Activated CD4-positive, CD25-positive, alpha-beta regulatory T cell treated with anti-CD3 and anti-CD28 coated beads, Interleukin-2, amount 50 U/mL, for 72 hours (primary cell): ENCODE results near the gene TET1.
"Not testable (repeated sequence)": the region's sequence is repeated elsewhere in the genome, so short reads cannot be mapped to it uniquely, and the experiment has no call there.

ENCODE experiments used
- DNase-seq: peaks from one replicate; pipeline ENCODE4 v3.0.0; 2021

The TET1 gene

DNA sequence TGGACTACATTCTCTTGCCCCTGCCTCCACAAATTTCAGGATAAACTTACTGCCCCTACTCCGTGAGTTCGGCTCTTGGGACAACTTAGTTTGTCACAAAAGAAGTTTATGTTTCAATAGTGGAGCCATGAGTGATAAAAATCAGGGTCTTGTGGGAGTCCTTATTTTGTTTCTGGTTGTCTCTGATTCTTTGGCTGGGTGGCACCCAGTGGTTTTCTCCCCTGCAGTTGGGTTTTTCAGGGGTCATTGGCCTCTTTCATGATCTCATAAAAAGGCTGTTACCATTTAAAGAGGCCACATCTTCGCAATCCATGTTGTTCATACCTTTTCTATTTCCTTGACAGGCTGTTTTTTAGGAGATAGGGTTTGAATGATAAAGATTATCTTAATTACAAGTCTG, 5.5 kb downstream of the TET1 start:
- DNase-seq, result no peak

DNA sequence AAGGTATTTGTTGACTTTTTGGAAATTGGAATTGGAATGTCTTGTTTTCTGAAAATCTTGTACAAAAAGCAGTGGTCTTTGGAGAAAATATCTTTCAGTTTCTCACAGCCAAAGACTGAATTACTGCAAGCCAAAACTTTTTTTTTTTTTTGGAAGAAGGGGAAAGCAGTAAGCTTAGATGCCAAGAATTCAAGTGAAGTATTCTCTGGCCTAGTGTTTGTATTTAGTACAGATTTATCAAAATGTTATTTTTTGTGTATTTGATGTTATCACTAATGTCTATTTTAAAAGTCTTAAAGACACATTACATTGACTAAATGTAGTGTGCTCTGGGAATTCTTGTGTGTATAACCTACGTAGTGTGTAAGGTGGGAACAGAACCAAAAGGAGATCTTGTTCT, 6.2 kb downstream of the TET1 start:
- no peak for DNase-seq

DNA sequence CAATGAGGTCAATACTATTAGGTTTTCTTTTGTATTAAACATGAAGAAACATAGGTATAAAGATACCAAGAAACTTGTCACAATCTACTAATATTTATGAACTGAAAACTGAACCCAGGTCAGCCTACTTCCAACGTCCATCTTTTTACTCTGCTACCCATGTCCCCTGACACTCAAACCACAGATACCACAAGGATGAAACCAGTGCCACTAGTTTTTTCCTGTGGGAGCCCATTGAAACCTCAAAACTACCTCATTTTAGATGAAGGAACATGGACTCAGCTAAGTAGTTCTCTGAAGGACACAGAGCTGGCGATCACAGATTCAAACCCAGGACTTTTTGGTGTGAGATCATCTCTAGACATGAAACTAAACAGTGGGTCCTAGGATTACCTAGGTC, 6.8 kb downstream of the TET1 start:
- no peak for DNase-seq

DNA sequence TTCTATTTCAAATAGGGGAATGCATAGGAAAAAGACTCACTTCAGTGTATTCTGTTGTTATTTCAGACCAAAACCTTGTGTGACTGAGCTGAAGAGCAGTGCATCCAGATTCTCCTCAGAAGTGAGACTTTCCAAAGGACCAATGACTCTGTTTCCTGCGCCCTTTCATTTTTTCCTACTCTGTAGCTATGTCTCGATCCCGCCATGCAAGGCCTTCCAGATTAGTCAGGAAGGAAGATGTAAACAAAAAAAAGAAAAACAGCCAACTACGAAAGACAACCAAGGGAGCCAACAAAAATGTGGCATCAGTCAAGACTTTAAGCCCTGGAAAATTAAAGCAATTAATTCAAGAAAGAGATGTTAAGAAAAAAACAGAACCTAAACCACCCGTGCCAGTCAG, 12.0 kb downstream of the TET1 start:
- DNase-seq, result no peak

DNA sequence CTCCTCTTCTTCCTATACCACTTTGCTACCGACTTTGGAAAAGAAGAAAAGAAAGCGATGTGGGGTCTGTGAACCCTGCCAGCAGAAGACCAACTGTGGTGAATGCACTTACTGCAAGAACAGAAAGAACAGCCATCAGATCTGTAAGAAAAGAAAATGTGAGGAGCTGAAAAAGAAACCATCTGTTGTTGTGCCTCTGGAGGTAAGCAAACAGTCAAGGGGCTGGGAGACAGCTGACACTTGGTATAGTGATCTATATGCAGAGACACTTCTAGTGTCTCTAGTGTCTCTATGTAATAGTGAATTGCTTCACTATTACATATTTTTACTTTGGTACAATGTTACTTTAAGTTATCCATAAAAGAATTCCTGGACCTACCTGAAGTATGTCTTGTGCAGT, 13.9 kb downstream of the TET1 start:
- DNase-seq, result no peak

DNA sequence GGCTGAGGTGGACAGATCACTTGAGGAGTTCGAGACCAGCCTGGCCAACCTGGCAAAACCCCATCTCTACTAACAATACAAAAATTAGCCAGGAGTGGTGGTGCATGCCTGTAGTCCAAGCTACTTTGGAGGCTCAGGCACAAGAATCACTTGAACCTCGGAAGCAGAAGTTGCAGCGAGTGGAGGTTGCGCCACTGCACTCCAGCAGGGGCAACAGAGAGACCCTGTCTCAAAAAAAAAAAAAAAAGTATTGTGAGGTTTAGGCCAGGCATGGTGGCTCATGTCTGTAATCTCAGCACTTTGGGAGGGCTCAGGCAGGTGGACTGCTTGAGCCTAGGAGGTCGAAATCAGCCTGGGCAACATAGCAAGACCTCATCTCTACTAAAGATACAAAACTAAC, 16.0 kb downstream of the TET1 start:
- DNase-seq, result no peak

DNA sequence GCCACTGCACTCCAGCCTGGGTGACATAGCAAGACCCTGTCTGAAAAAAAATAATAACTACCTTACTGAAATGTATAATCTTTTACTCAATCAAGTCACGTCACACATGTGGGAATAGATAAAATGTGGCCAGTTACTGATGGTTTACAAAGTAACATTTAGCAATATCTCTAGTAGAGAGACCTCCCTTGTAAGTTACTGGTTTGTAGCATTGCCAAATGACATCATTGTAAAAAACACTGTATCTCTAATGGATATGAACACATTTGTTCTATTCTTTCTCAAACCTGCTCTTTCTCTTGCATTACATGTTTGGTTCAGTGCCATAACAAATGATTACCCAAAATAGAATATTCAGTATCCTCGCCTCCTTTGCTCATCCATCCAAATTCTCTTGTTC, 18.8 kb downstream of the TET1 start:
- no peak for DNase-seq

DNA sequence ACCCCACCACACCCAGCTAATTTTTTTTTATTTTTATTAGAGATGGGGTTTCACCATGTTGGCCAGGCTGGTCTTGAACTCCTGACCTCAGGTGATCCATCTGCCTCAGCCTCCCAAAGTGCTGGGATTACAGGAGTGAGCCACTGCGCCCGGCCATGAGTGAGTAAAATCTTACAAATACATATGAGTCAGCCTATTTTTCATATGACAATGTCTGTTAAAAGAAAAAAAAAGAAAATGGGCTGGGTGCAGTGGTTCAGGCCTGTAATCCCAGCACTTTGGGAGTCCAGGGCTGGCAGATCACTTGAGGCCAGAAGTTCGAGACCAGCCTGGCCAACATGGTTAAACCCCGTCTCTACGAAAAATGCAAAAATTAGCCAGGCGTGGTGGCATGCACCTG, 24.1 kb downstream of the TET1 start:
- DNase-seq, result not testable (repeated sequence)

DNA sequence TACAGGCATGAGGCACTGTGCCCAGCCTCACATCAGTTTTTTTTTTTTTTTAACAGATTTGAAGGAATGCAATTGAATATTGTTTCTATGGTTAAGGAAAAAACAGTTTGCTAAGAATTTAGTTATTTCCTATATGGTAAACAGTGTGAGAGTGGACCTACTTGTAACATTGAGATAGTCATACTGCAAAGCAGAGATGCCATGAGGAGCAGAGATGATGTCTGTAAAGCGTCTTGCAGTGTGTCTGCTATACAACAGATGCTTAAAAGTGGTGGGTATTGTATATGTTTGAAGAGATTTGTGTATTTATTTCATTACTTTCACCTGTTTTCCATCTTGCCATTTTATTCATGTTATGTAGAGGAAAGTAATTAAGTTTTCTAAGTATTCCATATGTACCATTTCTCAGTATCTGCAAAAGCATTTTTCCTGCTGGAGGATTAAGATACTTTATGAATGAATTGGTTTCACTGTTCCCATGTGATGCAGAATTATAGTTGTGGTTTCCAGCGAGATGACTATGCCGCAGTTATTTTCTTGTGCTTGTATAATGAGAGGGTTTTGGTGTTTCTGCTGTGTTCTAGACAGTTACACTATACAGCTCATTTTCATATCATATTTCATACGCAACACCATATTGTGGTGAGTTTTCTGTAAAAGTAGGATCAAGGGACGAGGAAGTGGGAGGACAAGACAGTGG, 26.6 kb downstream of the TET1 start:
- no peak for DNase-seq

DNA sequence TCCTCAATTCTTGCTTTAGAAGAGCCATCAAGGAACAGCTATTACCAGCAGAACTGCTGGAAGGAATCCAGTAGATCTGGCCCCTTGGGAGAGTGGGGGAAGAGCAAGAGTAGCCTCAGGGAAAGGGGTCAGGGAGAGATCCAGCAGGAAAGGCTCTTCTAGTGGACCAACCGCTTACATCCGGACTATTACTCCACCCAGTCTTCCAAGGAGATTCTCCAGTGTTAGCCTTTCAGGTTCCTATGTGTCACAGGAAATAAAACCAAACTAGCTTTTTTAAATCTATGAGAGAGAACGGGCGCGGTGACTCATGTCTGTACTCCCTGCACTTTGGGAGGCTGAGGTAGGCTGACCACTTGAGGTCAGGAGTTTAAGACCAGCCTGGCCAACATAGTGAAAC, 34.3 kb downstream of the TET1 start:
- DNase-seq, result no peak

DNA sequence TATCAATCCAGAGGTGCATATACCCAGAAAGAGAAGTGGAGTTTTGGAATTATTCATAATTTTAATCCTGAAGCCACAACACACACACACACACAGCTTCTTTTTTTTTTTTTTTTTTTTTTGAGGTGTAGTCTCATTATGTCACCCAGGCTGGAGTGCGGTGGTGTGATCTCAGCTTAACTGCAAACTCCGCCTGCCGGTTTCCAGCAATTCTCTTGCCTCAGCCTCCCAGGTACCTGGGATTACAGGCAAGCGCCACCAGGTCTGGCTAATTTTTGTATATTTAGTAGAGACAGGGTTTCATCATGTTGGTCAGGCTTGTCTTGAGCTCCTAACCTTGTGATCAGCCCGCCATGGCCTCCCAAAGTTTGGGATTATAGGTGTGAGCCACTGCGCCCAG, 35.4 kb downstream of the TET1 start:
- DNase-seq, result no peak

DNA sequence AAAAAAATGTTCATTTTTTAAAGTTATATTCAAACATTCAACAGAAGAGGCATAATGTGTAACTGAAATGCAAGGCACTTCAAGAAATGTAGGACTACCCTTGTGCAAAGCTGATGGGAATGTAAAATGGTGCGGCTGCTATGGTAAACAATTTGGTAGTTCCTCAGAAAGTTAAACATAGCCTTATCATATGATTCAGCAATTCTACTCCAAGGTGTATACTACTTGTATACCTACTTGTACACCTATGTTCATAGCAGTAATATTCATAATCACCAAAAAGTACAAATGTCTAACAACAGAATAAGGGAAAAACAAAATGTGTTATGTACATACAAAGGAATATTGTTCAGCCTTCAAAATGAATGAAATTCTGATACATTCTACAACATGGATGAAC, 37.3 kb downstream of the TET1 start:
- DNase-seq, result no peak

DNA sequence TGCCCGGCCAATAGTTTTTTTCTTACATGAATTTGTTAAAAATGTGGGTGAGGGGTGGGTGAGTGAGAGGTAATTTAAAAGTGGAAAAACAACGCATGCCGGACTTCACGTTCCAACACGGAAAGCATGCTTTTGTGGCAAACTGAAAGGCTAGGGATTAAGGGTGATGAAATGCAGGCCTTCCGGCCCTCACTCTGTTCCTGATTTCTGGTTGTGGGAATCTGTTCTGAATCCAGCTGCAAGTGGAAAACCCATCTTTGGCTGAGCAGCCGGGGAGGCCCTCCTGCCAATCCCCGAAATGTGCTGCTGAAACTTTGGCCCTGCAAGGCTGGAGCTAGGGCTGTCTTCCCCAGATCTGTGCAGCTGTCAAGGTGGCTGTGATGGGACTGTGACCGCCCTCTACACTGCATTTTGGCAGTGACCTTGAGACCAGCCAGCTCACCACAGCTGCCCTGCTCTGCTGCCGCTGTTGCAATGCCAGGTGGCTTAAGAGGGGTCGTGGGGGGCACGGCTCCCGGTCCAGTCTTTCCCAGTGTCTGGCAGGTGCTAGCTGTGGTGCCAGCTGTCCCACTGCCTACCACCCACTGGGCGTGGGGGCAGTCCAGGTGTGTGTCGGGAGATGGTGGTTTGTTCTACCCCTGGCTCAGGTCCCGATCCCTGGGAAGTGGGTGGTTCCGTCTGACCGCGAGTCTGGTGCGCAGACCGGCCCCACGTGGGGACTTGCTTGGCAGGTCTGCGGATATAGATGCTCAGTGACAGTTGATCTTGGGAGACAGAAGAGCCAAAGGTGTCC, 39.0 kb downstream of the TET1 start:
- DNase-seq, result no peak

DNA sequence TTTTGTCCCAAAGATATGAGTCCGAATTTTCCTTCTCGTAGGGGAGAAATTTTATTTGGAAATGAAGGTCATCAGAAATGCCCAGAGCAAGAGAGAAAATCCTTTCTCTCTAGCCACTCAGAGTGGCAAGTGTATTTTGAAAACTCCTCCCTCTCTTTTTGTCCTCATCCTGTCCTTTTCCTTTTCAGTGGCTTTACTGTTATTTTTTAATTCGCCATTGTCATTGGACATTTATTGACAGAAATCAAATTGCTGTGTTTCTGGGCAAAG, 39.6 kb downstream of the TET1 start:
- no peak for DNase-seq

DNA sequence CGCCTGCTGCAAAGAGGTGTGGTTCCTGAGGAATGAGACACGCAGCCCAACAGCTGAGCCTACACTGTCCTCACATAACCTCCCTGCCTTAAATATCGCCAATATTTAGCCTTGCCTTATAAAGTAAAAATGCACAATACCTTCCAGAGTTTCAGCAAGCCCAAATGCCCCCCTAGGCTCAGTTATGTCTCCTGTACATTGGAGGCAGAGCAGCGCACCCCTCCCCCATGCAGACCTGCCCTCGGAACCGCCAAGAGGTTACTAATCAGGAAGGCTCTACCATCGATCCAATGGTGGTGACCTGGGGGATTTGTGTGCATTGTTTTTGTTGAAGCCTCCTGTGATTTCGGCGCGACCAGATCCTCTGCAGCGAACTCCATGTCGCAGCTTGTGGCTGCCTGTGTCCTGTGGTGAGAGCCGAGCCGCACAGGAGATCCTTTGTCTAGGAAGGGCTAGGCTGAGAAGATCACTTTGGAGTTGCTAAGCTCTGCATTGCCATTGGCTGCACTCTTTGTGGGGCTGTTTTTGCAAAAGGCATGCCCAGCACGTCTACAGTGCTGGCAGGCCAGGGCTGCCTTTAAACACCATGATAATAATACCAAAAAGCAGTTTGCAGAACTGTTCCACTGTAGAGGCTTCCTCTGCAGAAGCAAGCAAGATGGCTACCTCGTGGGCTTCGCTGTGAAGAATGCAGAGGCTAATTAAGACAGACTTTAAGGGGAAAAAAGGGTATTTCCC, 40.1 kb downstream of the TET1 start:
- peak; percentile 51 for DNase-seq

DNA sequence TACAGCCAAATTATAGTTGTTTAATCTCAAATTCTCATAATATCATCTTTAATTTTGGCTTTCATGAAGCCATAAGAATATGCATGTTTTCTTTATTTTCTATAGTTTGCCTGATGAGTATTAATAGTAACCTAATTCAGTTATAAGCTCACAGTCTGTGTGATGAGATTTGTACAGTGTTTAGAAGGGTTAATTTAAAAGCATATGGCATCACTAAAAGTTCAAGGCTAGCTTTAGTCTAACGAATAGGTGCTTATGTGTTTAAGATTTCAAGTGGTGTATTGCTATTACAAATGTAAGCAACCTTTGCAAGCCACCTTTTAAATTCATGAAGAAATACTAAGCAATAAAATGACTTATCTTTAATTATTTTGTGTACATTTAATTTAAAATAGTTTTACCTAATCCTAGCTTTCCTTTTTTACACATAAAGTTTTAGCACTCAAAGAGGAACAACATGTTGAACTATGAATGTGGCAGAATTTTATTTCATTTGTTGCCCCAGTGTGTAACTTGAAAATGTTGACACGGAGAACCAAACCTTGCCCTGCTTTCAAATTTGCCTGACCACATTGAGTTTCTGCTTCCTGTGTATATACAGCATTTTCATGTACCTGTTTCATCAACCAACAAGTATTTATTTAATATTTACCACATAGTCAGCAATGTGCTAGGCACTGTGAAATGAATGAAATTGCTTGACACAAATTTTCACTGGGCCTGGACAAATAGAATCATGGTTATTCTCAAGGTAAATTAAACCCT, 41.5 kb downstream of the TET1 start:
- DNase-seq, result no peak

DNA sequence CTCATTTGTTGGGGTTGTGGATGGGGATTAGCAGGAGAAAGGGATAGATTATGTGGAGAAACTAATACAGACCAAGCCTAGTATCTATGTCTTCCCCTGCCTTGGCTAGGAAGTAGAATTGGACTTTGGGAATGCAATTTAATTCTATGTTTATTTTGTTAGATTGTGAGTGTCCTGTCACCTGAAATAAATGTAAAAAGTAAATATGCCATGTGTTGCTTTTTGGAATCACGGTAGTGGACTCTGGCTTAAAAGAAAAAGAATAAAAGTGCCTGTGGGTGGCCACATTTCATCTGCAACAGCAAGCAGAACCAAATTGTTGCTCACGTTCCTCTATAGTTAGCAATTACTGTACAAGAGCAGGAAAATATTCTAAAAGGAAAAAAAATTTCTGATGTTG, 42.3 kb downstream of the TET1 start:
- no peak for DNase-seq

DNA sequence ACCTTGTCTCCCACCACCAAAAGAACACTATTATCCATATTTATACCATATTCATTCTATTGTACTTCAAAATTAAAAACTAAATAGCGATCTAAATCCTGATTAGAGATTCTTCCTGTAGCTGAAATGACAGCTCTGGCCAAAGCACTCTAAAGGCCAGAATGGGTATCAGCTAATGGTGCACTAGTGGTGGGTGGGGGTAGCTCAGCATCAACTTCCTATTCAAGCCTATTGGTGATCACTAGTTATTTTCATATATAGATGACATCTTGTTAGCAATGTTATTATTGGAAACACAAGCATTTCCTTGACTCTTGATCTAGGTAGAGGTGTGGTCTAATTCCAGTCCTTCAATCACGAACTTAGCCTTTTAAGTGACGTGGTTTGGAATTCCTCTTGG, 43.6 kb downstream of the TET1 start:
- no peak for DNase-seq

DNA sequence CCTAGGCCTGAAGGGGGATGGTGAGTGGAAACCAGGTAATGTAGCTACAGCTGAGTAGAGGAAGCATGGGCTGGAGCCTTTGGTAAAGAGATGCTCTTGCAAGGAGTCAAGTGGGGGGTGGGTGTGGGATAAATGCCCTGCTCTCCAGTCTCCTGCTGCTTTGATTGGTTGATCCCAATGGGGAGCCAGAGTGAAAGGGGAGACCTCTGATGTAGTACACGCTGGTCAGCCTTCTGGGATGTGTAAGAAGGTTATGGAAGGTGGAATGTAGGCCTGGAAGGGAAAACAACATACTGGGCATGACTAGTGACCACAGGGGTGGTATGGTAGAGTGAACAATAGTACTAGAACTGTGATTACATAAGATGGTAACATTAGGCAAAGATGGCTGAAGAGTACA, 44.3 kb downstream of the TET1 start:
- DNase-seq, result no peak

DNA sequence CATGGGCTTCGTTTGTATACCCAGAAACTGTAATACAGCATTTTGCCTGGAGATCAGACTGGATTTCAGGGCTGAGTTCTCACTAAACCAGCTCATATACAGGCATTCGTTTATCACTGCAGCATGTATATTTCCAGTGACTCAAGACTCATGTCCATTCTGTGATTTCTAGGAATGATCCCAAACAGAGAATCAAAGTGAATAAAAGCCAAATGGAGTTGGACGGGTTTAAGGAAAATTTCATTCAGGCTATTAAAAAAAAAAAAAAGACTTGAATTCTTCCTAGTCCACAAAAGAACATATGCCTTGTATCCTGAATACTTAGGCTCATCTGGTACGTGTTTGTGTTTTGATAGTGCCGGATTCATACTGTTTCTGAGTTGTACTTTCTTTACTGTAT, 46.8 kb downstream of the TET1 start:
- no peak for DNase-seq

DNA sequence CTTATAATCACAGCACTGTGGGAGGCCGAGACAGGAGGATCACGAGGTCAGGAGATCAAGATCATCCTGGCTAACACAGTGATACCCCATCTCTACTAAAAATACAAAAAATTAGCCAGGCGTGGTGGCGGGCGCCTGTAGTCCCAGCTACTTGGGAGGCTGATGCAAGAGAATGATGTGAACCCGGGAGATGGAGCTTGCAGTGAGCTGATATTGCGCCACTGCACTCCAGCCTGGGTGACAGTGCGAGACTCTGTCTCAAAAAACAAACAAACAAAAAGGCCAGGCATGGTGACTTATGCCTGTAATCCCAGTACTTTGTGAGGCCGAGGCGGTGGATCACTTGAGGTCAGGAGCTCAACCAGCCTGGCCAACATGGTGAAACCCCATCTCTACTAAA, 49.9 kb downstream of the TET1 start:
- not testable (repeated sequence) for DNase-seq

DNA sequence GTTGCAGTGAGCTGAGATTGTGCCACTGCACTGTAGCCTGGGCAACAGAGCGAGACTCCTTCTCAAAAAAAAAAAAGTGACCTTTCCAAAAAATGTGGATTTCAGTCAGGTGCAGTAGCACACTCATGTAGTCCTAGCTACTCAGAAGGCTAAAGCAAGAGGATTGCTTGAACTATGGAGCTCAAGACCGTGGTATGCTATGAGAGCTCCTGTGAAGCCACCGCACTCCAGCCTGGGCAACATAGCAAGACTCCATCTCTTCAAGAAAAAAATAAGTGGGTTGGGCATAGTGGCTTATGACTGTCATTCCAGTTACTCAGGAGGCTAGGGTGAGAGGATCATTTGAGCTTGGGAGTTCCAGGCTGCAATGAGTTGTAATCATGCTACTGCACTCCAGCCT, 51.1 kb downstream of the TET1 start:
- DNase-seq, result no peak

DNA sequence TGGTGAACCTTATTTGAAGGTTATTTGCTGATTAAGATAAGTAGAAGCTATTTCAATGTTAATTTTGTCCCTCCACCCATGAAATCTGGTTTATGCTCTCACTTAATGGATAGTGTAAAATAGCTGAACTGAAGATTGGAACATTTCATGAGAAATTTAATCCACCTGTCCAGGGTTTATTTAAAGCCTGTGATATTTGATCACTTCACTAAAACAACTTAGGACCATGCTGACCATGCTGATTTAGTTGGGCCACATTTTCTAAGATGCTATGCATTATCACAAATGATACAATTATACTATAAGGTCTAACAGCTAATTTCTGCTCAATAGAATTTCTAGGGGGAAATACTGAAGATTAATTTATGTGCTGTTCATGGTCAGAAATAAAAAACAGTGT, 53.8 kb downstream of the TET1 start:
- not testable (repeated sequence) for DNase-seq

DNA sequence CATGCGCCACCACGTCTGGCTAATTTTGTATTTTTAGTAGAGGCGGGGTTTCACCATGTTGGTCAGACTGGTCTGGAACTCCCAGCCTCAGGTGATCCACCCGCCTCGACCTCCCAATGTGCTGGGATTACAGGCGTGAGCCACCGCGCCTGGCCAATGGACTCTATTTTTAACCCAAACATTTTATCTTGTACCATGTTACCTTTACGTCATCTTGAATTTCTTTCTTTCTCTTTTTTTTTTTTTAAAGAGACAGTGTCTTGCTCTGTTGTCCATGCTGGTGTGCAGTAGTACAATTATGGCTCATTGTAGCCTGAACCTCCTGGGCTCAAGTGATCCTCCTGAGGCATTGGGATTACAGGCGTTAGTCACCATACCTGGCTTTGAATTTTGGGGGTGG, 57.6 kb downstream of the TET1 start:
- not testable (repeated sequence) for DNase-seq
